Posterior vena cava (tissue), 2 donors: ENCODE data around the gene RALB. TPM values are rescaled to one million over a fixed set of nuclear protein-coding genes. Genes with fewer than 3 reads are reported as not detected.

Source experiments
- DNase-seq: peaks from one replicate; pipeline ENCODE4 v3.0.0-alpha.2; 2020; ENCODE audit warnings: low spot score
- intact Hi-C, 2 donors: fragments of 100-400 bp; cut with DNase I; formaldehyde crosslinking; loops; one replicate each; pipeline versions ENCODE4 v1.14.1 to v1.14.2; 2022 to 2023
- total RNA-seq, 2 donors: library from RNA; stranded (reverse); fragmentation: NEBNext Ultra II Directional; extraction: Animal tissue kit (Norgen Biotek cat#: 25700); gene quantifications; one replicate each; pipeline ENCODE4 v1.2.1, GENCODE V29; 2021
- donor health status: DM: yes; HTN: yes; CAD: no.
- donor health status: DM: yes; HTN: yes; CAD: no.

RALB gene
- total RNA-seq, 2 donors from 2014 or later = 42.5 to 55.0 TPM

DNA sequence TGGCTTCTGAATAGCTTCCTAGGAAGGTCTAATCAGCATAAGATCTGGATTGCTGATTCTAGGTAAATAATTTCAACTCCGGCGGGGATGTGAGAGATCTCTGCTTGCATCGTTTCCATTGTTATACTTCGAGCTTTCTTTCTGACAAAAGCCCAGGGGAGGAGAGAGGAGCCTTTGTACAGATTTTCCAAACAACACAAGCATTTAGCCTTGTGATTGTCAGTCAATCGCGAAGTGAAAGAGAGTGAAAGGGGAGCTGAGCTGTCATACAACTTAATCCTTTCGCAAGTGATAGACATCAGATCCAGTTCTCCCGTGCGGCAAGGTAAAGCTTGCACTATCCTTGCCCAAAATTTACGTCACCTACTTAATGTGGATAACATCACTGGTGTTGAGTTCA, 26.2 kb downstream of the RALB start:
- intact Hi-C loops = no loop called here

DNA sequence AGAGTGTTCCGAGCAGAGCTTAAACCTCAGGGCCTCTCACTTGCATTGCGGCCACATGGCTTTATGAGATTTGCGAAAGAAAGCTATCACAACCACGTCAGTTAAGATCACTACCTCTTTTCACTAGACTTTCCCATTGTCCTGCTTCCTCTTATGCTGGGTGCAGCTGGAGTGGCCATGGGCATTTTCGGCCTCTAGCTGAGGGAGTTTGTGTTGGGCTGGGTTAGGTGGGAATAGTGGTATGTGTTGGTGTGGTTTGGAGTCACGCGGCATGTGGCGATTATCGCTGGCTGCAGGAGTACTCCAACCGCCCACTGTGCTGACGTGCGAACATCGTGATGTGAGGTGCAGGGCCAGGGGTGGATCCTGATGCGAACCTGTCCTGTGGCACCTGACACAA, 27.1 kb downstream of the RALB start:
- intact Hi-C loops = loop anchor here in 1 of 2 donors (5.0 kb wide), 1 partner anchor 1593 kb away; no protein-coding TSS in a partner anchor
- no peak for DNase-seq

More for the DNA sequence above, 26.2 kb downstream of the RALB start:
- no peak for DNase-seq

- DNase-seq = no peak
- intact Hi-C loops = loop anchor here in 1 of 2 donors (5.0 kb wide), 1 partner anchor 1589 kb away; no protein-coding TSS in a partner anchor
Observed at GRCh38 chr2:120283649-120284048, 31.0 kb downstream of the RALB start.

- intact Hi-C loops = no loop called here
- DNase-seq = no peak
Observed at GRCh38 chr2:120285056-120285455, 32.4 kb downstream of the RALB start.

- no peak for DNase-seq
- intact Hi-C loops = no loop called here
Observed at GRCh38 chr2:120287183-120288015, 34.7 kb downstream of the RALB start.

- DNase-seq = no peak
- intact Hi-C loops = no loop called here
Observed at GRCh38 chr2:120288016-120288373, 35.3 kb downstream of the RALB start.

GRCh38 chr2:120289221-120289906, 36.7 kb downstream of the RALB start:
- intact Hi-C loops = no loop called here
- DNase-seq = no peak

DNA sequence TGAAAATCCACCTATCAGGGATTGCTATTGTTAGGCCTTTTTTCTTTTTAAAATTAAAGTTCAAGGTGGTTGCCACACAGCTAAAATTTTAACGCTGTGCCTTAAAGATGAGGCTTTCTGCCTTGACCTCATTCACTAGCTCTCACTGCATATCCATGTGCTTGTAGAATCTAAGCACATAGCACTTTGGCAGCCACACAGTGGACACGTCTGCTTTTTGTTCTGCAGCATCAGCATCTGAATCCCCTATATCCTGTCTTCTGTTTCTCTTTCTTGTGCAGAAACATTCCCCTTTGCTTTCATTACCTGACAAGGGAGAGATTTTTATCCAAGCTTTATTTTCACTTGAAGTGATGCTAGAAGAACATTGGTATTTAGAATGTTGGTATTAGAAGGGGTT, 38.1 kb downstream of the RALB start:
- no peak for DNase-seq
- intact Hi-C loops = no loop called here

GRCh38 chr2:120291401-120292311, 39.0 kb downstream of the RALB start:
- DNase-seq = no peak
- intact Hi-C loops = no loop called here

GRCh38 chr2:120293096-120294007, 40.7 kb downstream of the RALB start:
- intact Hi-C loops = no loop called here
- DNase-seq = no peak

DNA sequence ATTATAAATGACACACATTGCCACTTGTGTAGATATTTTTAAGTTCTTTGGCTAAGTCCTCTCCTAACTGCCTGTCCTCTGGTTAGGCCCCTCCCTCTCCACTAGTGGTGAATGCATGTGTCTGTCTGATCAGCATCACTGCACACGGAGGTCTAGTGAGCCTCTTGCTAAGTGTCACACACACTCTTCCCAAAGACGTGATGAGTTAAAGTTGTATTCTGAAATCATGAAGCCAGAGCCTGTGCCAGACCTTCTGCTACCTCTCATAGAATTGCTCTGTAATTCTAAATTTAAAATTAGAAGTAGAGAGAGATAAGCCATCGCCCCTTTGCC, 41.3 kb downstream of the RALB start:
- DNase-seq = no peak
- intact Hi-C loops = no loop called here

- DNase-seq = no peak
- intact Hi-C loops = no loop called here
Observed at GRCh38 chr2:120298173-120298835, 45.7 kb downstream of the RALB start.

- intact Hi-C loops = no loop called here
- no peak for DNase-seq
Observed at GRCh38 chr2:120299004-120299403, 46.4 kb downstream of the RALB start.

DNA sequence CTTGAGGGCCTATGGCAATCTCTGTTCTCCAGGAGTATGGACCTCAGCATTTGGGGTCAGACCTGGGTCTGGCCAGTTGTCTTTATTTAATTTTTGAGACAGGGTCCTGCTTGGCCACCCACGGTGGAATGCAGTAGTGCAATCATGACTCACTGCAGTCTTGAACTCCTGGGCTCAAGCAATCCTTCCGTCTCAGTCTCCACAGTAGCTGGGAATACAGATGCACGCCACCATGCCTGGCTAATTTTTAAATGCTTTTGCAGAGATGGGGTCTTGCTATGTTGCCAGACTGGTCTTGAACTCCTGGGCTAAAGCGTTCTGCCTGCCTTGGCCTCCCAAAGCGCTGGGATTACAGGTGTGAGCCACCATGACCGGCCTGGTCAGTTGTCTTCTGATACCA, 46.9 kb downstream of the RALB start:
- intact Hi-C loops = no loop called here
- no peak for DNase-seq

- DNase-seq = no peak
- intact Hi-C loops = no loop called here
Observed at GRCh38 chr2:120300385-120300784, 47.7 kb downstream of the RALB start.

GRCh38 chr2:120301284-120301683, 48.6 kb downstream of the RALB start:
- DNase-seq = no peak
- intact Hi-C loops = no loop called here

GRCh38 chr2:120302301-120302700, 49.6 kb downstream of the RALB start:
- intact Hi-C loops = no loop called here

DNA sequence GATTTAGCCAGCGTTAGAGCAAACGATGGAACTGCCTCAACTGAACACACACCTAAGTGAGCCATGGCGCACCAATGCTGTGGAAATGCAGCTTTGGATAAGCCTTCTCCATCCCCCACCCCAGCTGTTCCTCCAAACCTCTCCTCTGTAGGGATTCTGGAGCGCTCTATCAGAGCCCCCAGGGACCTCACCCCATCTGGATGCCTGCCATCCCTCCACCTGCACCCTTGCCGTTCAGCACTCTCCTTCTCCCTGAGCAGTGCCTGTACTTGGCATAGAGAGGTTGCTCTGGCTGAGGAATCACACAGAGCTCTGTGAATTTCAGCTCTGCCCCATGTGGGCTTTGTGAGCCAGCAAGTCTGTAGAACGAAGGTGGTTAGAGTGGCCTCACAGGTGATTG, 50.5 kb downstream of the RALB start:
- intact Hi-C loops = no loop called here
- DNase-seq = peak; percentile 64

More at GRCh38 chr2:120302301-120302700, 49.6 kb downstream of the RALB start:
- no peak for DNase-seq
